ENCODE measurements around the gene PPP6R3.

The PPP6R3 gene

GRCh38 chr11:68653486-68654430, 193.2 kb downstream of the PPP6R3 start:
- H3K27me3 Mint-ChIP-seq, result peaks cover 29 to 42% of the 10 kb centered on the region in 2 donors
- H3K9me3 Mint-ChIP-seq, result peaks cover 2 to 9% of the 10 kb centered on the region in 2 donors
- no peak overlapping the region for H3K4me3 Mint-ChIP-seq
- peaks cover 2 to 12% of the 10 kb centered on the region in 2 donors for H3K4me1 Mint-ChIP-seq
- no peaks in the 10 kb centered on the region for H3K36me3 Mint-ChIP-seq
- DNase-seq (no peak), ATAC-seq (replicated peaks) (no peak)
- H3K27ac Mint-ChIP-seq, result no peak overlapping the region

DNA sequence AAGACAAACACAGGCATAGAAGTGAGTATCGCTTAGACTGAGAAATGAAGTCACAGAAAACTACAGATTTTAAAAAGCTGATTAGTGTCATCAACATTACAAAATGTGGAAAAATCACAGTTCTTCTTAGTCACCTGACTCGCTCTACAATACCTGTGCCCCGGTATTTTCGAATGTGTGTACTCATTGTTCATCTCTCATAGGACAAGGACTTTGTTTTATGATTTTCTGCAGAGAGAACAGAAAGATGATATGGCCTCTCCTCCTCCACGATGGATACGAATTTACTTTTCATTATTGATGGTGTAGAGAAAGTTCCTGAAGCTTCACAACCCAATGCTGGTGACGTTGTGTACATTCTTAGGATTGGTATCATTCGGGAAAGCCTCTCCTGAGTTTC, 194.4 kb downstream of the PPP6R3 start:
- no peak overlapping the region for H3K27ac Mint-ChIP-seq
- DNase-seq, result no peak
- peaks cover 2 to 11% of the 10 kb centered on the region in 2 donors for H3K4me1 Mint-ChIP-seq
- ATAC-seq (replicated peaks), result no peak
- no peak overlapping the region for H3K4me3 Mint-ChIP-seq
- H3K27me3 Mint-ChIP-seq, result peaks cover 22 to 35% of the 10 kb centered on the region in 2 donors
- H3K36me3 Mint-ChIP-seq, result no peaks in the 10 kb centered on the region
- H3K9me3 Mint-ChIP-seq, result peaks cover 2 to 9% of the 10 kb centered on the region in 2 donors

GRCh38 chr11:68655406-68655805, 194.9 kb downstream of the PPP6R3 start:
- H3K4me1 Mint-ChIP-seq, result peaks cover 2 to 8% of the 10 kb centered on the region in 2 donors
- no peak overlapping the region for H3K4me3 Mint-ChIP-seq
- peaks cover 2 to 9% of the 10 kb centered on the region in 2 donors for H3K9me3 Mint-ChIP-seq
- H3K36me3 Mint-ChIP-seq, result no peaks in the 10 kb centered on the region
- peaks cover 20 to 34% of the 10 kb centered on the region in 2 donors for H3K27me3 Mint-ChIP-seq
- no peak for ATAC-seq (replicated peaks)
- DNase-seq, result no peak
- no peak overlapping the region for H3K27ac Mint-ChIP-seq

DNA sequence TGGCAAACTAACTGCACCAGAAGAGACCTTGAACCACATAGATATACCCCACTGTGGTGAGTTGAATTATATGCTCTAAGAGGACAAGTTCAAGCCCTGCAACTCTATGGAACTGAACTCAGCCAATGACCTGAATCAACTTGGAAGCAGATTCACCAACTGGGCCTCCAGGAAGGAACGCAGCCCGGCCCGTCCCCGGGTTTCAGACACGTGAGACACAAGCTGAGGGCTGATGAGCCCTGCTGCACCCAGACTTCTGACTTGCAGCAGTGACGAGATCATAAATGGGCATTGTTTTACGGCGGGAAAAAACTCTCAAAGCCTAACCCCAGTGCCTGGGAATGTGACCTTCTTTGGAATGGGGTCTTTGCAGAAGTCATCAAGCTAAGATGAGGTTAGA, 195.3 kb downstream of the PPP6R3 start:
- H3K27ac Mint-ChIP-seq, result no peak overlapping the region
- H3K4me3 Mint-ChIP-seq, result no peak overlapping the region
- peaks cover 19 to 38% of the 10 kb centered on the region in 2 donors for H3K27me3 Mint-ChIP-seq
- H3K36me3 Mint-ChIP-seq, result no peaks in the 10 kb centered on the region
- H3K9me3 Mint-ChIP-seq, result peaks cover 2 to 9% of the 10 kb centered on the region in 2 donors
- no peak for ATAC-seq (replicated peaks)
- H3K4me1 Mint-ChIP-seq, result peaks cover 2 to 8% of the 10 kb centered on the region in 2 donors
- DNase-seq, result no peak

DNA sequence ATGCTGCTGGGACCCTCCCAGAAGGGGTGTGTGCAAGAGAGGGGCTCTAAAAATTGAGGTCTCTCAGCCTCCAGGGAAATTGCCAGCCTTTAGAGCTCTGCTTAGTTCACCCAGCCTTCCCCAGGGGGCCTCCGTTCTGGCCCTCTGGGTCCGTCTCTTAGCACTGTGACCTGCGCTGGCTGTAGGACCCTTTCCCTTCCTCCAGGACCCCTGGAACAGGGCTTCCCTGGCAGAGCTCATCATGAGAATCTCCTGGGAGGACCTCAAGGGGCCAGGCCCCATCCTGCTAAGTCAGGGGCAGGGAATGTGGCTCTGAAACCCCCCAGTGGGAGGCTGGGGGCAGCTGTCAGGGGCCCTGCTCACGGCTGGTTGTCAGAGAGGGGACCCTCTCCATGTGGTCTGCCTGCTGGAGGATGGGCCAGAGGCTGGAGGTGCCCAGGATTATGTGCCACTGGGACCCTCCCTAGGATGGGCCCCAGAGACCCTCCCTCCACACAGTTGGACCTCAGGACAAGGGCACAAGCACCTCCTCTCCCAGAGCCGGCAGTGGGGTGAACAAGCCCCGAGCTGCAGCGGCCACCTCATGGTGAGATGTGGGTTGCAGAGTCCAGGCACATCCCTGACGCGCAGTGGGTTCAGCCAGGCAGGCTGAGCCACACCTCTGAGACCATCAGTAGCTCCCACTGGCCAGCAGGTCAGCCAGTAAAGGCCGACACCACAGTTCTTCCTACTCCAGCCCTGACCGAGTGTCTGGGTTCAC, 196.6 kb downstream of the PPP6R3 start:
- H3K27ac Mint-ChIP-seq, result no peak overlapping the region
- ATAC-seq (replicated peaks), result no peak
- H3K36me3 Mint-ChIP-seq, result no peaks in the 10 kb centered on the region
- no peak overlapping the region for H3K4me3 Mint-ChIP-seq
- peaks cover 2 to 4% of the 10 kb centered on the region in 2 donors for H3K4me1 Mint-ChIP-seq
- peaks cover 21 to 42% of the 10 kb centered on the region in 2 donors for H3K27me3 Mint-ChIP-seq
- DNase-seq, result no peak
- H3K9me3 Mint-ChIP-seq, result peaks cover 3 to 9% of the 10 kb centered on the region in 2 donors

- Mint-ChIP-seq H3K27ac (no peak overlapping the region), H3K27me3 (peaks cover 25 to 39% of the 10 kb centered on the region in 2 donors), H3K4me1 (no peaks in the 10 kb centered on the region), H3K4me3 (no peak overlapping the region), H3K36me3 (no peaks in the 10 kb centered on the region), H3K9me3 (peaks cover 5 to 9% of the 10 kb centered on the region in 2 donors)
- DNase-seq (no peak), ATAC-seq (replicated peaks) (no peak)
Observed at GRCh38 chr11:68658097-68658496, 197.5 kb downstream of the PPP6R3 start.

GRCh38 chr11:68658661-68659060, 198.1 kb downstream of the PPP6R3 start:
- DNase-seq (no peak), ATAC-seq (replicated peaks) (no peak)
- H3K36me3 Mint-ChIP-seq, result no peaks in the 10 kb centered on the region
- no peaks in the 10 kb centered on the region for H3K4me1 Mint-ChIP-seq
- H3K27ac Mint-ChIP-seq, result no peak overlapping the region
- peaks cover 31 to 41% of the 10 kb centered on the region in 2 donors for H3K27me3 Mint-ChIP-seq
- H3K4me3 Mint-ChIP-seq, result no peak overlapping the region
- peaks cover 5 to 9% of the 10 kb centered on the region in 2 donors for H3K9me3 Mint-ChIP-seq

DNA sequence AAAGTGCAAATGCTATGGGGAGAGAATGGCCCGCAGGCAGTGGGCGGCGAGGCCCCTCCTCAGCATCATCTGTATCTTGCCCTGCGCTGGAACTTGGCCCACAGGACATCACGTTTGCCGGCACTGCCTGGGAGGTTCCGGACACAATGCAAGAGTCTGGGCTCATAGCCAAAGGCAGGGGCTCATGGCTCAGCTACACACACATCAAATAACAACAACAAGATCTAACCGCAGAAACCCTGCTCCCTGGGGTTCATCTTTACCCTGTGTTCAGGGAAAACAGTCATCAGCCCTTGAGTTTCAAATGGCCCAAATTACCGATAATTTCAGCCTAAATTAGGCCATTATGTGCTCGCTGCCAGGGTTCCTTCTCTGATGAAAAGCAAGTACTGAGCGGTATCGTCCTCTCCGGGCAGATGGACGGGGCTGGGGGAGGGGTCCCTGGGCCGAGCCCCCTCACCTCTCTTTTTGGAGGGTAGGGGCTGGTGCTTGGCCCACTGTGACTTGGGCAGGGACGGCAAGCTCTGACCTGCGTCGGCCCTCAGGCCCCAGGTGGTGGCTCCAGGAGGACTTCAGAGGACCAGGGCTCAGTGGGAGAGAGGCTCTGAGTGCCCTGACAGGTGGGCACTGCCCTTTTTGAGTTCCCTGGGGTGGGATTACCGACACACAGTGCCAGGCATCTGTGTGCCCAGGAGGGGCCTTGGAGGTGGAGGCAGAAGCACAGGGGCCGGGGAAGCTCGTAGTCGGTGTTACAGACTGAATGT, 198.8 kb downstream of the PPP6R3 start:
- DNase-seq (no peak), ATAC-seq (replicated peaks) (no peak)
- Mint-ChIP-seq H3K9me3 (peaks cover 5 to 9% of the 10 kb centered on the region in 2 donors), H3K27me3 (peaks cover 35 to 43% of the 10 kb centered on the region in 2 donors), H3K4me1 (no peaks in the 10 kb centered on the region), H3K4me3 (no peak overlapping the region), H3K36me3 (no peaks in the 10 kb centered on the region), H3K27ac (no peak overlapping the region)

- H3K27ac Mint-ChIP-seq, result no peak overlapping the region
- H3K9me3 Mint-ChIP-seq, result peaks cover 3 to 7% of the 10 kb centered on the region in 2 donors
- no peak for DNase-seq
- peaks cover 44 to 52% of the 10 kb centered on the region in 2 donors for H3K27me3 Mint-ChIP-seq
- H3K4me3 Mint-ChIP-seq, result no peak overlapping the region
- no peak for ATAC-seq (replicated peaks)
- no peaks in the 10 kb centered on the region for H3K4me1 Mint-ChIP-seq
- no peaks in the 10 kb centered on the region for H3K36me3 Mint-ChIP-seq
Observed at GRCh38 chr11:68660066-68660810, 199.7 kb downstream of the PPP6R3 start.

GRCh38 chr11:68661014-68661413, 200.5 kb downstream of the PPP6R3 start:
- no peak for DNase-seq
- H3K27me3 Mint-ChIP-seq, result peaks cover 45% of the 10 kb centered on the region in 2 donors
- ATAC-seq (replicated peaks), result no peak
- H3K27ac Mint-ChIP-seq, result no peak overlapping the region
- H3K4me3 Mint-ChIP-seq, result no peak overlapping the region
- no peaks in the 10 kb centered on the region for H3K4me1 Mint-ChIP-seq
- no peaks in the 10 kb centered on the region for H3K36me3 Mint-ChIP-seq
- peaks cover 0 to 3% of the 10 kb centered on the region in 2 donors for H3K9me3 Mint-ChIP-seq

- DNase-seq (no peak), ATAC-seq (replicated peaks) (no peak)
- no peak overlapping the region for H3K4me3 Mint-ChIP-seq
- H3K36me3 Mint-ChIP-seq, result no peaks in the 10 kb centered on the region
- H3K27ac Mint-ChIP-seq, result no peak overlapping the region
- H3K27me3 Mint-ChIP-seq, result peaks cover 44 to 53% of the 10 kb centered on the region in 2 donors
- H3K9me3 Mint-ChIP-seq, result peaks cover 0 to 3% of the 10 kb centered on the region in 2 donors
- no peaks in the 10 kb centered on the region for H3K4me1 Mint-ChIP-seq
Observed at GRCh38 chr11:68661697-68662603, 201.4 kb downstream of the PPP6R3 start.

DNA sequence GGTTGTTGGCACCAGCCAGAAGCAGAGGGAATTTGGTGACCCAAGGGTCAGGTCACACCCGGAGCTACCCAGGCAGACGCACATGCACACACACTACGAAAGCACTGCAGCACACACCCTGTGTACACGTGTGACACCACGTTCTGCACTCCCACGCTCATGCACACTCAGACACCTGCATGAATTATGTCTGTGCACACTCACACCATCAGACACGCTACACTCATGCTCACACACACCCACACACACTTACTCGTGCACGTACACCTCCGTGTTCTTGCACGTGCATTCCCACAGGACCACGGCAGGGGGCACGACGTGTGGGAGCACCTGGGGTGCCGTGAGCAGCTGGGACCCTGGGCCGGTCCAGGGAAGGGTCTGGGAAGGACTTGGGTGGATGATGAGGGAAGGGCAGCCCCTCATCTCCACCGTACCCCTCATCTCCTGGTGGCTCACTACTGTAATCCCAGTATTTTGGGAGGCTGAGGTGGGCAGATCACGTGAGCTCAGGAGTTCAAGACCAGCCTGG, 203.0 kb downstream of the PPP6R3 start:
- Mint-ChIP-seq H3K4me1 (no peaks in the 10 kb centered on the region), H3K27me3 (peaks cover 44 to 53% of the 10 kb centered on the region in 2 donors), H3K9me3 (peaks cover 0 to 3% of the 10 kb centered on the region in 2 donors), H3K36me3 (no peaks in the 10 kb centered on the region), H3K27ac (no peak overlapping the region), H3K4me3 (no peak overlapping the region)
- DNase-seq (no peak), ATAC-seq (replicated peaks) (no peak)

Data from stimulated activated naive B cell treated with anti-CD40 and anti-IgM and Interleukin-4, amounts not matched to agents 10 μg/mL and 1 μg/mL and 100 μg/mL, for 72 hours (primary cell).